HG02588 (cell line): ENCODE measurements around the gene AIFM3.
"Not testable (repeated sequence)": the region's sequence is repeated elsewhere in the genome, so short reads cannot be mapped to it uniquely, and the experiment has no call there.

ENCODE experiments used
- ATAC-seq: cut with Tn5 transposase; IDR thresholded peaks from one replicate; pipeline ENCODE4 v1.9.1; 2021; ENCODE audit warnings: mild to moderate bottlenecking, moderate library complexity; ENCODE audit not compliant: unreplicated experiment

AIFM3 gene

DNA sequence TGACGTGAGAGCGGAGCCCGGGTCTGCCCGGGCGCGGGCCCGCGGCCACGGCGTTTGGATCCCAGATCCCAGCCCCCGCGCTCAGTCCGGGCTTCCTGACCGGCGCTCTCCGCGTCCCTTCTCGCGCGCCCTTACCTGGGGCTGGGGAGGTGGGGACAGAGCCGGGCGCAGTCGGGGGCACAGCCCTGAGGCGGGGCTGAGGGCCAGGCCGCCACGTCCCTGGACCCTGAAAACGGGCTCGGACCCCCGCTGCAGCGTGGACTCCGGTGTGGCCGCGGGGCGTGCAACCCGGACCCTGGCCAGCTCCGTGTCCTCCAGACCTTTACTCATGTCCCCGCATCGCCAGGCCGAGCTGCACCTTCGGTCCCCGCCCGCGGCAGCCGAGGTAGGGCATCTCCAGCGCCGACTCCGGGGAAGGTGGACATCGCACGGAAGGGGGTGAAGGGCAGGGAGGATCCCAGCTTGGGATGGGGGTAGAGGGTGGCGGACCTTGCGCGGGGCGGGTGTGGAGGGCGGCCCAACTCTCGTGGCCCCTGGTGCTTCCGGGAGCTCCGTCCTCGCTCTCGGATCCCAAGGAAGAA, 9.9 kb upstream of the AIFM3 start:
- ATAC-seq, result no peak

DNA sequence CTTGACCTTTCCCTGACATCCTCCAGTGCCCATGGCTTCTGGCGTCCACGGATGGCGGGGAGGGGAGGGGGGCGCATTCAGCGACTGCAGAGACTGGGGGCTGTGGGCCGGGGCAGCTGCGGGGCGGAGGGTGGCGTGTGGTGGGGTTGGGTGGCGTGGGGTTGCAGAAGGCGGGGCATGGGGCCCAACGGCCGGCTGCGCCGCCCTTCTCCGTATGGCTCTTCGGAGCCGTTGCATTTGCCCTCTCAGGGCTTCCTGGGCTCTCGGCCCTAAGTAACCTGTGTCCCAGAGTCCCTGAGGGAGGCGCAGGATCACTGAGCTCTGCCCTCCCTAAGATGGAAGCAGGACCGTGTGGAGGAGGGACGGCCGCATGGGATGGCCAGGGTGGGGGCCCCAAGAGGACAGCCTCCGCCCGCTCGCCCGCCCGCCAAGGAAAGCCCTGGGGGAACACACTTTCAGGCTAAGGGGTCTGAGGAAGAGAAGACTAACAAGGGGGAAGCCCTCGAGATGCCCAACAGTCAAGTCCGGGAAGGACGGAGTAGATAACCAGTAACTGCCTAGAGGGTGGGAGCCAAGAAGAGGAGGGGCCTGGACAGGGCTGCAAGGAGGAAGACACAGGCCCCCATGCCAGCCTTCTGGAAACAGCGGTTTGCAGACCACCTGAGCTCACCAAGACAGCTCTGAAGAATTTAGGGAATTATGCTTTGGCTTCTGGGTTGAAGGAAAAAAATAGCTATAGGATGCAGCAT, 9.2 kb upstream of the AIFM3 start:
- no peak for ATAC-seq

DNA sequence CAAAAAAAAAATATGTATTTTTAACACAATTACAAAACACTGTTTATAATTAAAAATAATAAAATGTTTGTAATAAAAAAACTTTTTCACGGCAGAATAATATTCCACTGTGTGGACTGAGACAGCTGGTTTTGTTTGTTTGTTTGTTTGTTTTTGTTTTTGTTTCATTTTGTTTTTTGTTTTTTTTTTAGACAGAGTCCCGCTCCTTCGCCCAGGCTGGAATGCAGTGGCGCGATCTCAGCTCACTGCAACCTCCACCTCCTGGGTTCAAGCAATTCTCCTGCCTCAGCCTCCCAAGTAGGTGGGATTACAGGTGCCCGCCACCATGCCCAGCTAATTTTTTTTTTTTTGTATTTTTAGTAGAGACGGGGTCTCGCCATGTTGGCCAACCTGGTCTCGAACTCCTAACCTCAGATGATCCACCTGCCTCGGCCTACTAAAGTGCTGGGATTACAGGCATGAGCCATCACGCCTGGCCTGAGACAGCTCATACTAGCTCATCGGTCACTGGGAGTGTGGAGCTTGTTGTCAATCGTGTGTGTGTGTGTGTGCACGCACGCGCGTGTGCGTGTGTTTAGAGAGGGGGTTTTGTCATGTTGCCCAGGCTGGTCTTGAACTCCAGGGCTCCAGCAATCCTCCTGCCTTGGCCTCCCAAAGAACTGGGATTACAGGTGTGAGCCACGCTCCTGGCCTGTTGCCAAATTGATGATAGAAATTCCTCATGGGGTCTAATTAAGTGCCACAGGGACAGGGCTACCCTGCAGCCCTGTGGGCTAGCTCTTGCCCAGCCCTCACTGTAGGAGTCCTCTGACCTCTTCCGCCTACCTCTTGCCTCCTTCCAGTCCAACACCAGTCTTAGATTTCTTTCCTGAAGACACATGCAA, 7.2 kb upstream of the AIFM3 start:
- ATAC-seq, result no peak

DNA sequence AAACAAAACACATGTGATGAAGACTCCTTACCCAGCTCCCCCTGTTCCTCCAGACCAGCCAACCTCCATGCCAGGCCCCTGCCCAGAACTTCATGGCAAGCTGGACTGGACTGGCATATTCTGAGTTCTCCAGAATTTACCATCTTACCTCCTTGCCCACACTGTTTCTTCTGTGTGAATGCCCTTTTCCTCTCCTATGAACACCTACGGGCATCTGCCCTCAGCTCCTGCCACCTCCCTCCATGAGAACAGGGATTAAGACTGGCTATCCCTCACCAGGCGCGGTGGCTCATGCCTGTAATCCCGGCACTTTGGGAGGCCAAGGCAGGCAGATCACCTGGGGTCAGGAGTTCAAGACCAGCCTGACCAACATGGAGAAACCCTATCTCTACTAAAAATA, 6.4 kb upstream of the AIFM3 start:
- no peak for ATAC-seq

DNA sequence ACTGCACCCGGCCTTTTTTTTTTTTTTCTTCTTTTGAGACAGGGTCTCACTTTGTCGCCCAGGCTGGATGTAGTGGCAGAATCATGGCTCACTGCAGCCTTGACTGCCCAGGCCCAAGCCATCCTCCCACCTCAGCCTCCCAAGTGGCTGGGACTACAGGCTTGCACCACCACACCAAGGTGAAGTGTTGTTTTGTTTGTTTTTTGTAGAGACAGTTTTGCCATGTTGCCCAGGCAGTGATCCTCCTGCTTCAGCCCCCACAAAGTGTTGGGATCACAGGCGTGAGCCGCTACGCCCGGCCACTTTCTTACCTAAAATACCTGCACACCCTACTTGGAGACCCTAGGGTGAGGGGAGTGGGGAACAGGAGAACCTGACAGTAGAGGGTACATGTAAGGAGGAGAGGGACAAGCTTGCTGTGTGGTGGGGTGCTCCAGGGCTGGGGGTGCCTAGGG, 4.5 kb upstream of the AIFM3 start:
- ATAC-seq, result no peak

DNA sequence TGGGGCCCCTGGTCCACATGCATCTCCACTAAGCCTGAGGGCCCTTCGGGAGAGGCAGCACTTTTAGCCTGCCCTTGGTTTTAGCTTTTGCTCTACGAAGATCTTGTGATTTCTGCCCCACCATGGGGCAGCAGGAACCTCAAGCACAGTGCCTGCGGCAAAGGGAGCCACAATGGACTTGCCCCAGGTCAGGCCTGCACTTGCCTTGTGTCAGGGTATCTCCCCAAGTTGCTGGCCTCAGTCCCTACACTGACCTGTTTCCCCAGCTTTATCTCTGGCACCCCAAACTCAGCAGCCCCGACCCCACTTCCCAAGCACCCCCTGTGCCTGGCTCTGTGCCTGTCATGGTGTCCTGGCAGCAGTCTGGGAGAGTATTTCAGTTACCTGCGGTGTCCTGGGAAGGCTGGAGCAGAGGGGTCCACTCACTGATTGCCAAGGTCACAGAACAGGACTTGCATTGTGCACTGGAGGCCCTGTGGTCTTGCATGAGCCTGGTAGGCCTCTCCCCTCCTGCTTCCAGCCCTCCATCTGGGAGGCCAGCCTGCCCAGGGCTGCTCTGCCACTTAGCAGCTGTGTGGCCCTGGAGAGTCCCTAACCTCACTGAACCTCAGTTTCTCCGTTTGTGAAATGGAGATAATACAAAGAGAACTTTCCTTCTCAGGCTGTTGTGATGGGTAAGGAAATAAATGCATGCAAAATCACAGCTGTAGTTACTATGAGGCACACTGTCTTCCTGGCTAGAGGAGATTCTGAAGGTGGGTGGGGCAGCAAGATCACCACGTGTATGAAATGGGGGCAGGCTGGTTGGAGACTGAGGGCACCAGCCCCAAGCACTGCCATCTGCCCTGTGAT, 3.6 kb upstream of the AIFM3 start:
- no peak for ATAC-seq

DNA sequence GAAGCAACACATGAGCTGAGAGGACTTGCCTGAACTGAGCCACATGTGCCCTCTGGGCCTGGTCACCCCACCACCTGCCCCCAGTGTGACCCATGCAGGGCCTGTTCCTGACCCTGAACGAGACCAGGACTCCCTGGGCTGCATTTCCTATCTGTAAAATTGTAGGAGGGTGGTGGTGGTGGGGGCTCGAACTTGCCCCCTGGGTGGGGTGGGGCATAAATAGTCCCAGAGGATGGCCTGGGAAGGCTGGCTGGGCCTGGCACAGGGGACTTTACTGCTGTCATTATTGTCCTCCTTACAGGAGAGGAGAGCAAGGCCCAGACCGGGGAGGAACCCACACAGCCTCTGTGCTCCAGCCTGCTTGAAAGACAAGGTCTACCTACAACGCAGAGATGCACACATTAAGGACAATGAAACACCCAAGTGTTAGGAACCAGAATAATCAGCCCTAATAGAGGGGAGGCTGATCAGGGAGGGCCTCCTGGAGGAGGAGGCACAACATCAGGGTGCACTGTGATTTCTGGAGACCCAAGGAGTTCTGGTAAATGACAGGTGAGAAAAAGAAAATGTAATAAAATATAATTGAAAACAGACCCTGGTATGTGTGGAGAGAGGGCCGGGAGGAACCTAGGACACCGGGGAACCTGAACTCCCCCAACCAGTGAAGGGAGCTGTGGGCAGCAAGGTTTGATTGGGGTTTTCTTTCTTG, 2.8 kb upstream of the AIFM3 start:
- no peak for ATAC-seq

DNA sequence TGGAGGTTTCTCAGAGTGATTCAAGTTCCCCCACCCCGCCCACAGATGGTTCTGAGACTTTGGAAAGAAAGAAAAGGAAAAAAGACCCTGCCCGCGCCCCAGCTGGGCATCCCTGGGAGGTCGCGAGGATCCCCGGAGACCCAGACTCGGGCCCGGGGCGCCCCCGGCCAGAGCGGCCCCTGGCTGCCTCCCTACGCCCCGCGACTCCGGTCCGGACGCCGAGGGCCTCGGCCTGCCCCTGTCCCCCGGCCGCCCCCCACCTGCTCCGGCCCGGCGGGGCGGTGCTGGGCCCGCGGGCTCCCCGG, 2.3 kb upstream of the AIFM3 start:
- no peak for ATAC-seq

DNA sequence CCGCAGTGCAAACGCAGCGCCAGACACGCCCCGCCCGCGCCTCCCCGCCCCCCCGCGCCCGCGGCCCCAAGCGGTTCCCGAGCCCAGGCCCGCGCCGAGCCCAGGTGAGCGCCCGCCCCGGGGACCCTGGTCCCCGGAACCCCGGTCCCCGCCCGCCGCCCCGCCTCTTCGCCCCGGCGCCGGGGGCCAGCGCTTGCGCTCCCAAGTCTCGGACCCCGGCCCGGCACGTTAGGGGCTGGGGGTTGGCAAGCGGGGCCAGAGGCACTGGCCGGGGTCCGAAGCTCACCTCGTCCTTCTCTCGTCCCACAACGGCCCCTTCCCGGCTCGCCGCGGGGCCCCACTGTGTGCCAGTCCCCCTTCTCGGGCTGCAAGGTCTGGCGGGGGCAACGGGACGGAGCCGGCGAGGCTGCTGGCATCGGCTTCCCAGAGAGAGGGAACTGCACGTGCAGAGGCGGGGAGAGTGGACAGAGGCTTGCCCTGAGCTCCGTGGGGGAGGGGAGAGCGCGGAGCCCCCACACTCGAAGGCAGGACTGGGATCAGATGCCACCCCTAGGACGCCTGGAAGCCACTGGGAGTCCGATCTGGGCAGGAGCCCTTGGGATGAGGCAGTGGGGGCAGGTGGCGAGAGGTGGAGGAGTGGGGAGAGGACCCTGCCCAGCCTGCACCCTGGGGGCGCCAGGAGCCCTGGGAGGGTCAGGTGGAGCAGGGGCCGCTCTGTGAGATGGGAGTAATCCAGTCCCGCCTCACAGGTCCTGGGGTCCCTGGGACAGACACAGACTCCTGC, 1.8 kb upstream of the AIFM3 start:
- no peak for ATAC-seq

DNA sequence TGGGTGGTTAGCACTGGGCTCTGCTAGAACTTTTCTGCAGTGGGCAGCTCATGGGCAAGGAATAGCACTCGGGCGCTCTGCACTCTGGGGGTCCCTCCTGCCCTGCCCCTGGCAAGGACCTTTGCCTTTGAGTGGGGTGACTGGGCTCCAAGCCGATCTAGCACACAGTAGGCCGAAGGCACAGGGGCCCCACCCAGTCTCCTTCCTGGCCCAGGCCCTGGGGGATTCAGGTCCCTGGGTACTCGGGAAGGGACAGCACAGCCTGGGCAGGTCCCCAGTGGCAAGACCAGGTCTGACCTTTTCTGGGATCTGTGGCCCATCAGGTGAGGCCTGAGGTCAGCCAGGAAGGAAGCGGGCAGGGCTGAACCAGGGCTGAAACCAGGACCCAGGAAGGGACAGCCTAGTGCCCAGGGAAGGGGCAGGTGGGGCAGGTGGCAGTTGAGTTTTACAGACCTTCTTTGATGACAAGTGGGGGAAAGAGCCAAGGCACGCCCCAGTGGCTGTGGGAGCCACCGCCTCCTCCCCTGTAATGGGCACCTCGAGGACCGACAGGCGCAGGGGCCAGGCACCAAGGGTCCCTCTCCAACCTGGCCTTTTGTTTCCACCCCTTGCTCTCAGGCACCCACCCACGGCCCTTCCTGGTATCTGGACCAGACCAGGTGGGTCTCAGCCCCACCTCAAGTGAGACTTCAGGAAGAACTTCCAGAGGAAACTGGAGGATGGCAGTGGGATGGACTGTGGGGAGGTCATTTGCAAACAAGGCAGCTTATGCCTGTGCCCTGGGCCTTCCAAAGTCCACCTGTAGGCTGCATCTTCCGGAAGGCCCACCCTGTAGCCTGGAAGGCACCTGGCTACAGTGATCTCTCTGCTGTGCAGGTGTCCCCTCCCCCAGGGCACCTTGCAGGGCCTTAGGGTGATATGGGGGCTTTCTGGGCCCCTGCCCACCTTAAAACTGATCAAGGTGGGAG, 883 bp upstream of the AIFM3 start:
- ATAC-seq, result no peak

DNA sequence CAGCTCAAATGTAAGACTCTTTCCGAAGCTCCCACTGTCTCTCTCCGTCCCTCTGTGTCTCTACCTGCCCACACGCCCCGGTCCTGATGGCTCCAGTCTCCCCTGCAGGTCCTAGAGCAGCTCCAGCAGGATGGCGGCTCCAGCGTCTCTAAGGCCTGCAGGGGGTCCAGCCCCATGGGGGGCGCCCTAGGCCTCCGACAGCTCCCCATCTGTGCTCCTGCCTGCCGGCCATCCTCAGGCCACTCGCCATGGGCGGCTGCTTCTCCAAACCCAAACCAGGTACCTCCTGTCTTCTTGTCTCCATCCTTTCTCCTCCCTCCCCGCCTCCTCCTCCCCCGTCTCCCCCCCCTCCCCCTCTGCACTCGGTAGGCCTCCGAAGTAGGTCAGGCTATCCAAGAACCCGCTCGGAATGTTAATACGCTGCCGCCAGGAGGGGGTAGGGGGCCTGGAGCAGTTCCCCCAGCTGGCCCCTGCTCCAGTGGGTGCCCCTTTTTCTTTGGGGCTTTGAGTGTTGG, 699 bp downstream of the AIFM3 start:
- no peak for ATAC-seq

DNA sequence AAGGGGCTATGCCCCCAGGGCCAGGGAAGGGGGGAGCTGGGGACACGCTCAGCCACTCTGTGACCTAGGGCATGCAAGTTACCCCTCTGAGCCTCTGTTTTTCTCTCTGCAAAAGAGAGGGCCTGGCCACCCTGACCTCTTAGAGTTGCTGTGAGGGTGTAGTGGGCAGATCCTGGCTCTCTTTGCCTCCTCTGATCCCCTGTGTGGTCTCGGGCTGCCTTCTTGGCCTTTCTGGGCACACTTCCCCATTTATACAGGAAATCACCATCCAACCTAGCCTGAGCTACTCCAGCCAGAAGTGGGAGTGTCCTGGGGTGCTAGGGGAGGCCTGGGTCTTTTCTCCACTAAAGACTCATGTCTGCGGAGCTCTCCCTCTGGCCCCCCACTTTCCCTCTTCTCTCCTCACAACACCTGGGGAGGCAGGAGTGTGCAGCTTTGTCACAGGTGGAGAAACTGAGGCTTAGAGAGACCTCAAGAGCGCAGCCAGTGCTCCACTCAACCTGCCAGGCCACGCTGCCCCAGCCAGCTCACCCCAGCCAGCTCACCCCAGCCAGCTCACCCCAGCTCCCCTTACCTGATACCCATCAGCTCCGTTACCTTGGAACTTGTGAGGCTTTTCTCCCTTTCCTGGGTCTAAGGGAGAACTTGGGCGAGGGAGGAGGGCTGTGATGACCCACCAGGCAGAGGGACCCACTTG, 1.4 kb downstream of the AIFM3 start:
- no peak for ATAC-seq

DNA sequence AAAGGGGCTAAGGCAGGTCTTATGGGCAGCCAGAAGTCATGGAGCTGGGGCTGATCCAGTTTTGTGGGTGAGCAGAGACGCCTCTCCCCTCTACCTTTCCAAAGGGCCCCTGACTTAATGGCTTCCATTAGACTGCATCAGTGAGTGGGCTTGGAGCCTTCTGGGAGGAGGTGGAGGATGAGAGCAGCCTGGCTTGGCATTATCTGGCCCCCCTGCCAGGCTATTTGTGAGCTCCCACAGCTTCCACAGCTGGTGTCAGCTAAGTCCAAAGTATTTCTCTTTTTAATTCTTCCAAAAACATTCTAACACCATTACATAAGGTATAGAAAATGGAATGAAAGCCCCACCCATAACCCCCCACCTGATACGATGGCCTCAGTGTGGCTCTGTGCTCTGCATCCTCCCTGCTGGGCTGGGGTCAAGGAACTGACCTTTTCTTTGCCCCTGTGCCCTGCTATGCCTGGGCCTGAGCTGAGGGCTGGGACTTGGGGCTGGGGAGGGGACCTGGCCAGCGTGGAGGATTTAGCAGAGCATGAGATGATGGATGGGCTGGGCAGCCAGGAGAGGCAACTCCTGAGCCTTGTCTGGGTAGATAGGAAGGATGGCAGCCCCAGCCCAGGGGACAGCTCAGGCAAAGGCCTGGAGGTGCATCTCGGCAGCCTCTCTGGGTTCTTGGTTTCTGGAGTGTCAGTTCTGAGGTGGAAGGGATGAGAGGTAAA, 4.0 kb downstream of the AIFM3 start:
- no peak for ATAC-seq

DNA sequence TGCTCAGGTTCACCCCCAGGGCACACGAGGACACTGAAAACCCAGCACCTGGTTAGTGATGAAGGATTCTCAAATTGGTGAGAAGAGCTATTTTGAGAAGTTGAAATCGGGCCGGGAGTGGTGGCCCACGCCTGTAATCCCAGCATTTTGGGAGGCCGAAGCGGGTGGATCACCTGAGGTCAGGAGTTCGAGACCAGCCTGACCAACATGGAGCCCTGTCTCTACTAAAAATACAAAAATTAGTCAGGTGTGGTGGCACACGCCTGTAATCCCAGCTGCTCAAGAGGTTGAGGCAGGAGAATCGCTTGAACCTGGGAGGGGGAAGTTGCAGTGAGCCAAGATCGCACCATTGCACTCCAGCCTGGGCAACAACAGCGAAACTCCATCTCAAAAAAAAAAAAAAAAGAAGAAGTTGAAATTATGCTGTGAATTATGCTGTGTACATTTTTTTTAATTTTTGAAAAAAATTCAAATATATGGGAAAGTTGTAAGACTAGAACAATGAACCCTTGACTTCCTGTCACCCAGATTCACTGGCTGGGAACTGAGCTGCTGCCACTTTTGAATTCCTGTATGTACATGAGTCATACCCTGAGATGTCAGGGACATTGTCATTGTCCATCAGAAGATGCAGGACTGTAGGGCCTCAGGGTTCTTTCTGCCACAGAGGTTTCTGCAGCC, 5.1 kb downstream of the AIFM3 start:
- ATAC-seq, result not testable (repeated sequence)

DNA sequence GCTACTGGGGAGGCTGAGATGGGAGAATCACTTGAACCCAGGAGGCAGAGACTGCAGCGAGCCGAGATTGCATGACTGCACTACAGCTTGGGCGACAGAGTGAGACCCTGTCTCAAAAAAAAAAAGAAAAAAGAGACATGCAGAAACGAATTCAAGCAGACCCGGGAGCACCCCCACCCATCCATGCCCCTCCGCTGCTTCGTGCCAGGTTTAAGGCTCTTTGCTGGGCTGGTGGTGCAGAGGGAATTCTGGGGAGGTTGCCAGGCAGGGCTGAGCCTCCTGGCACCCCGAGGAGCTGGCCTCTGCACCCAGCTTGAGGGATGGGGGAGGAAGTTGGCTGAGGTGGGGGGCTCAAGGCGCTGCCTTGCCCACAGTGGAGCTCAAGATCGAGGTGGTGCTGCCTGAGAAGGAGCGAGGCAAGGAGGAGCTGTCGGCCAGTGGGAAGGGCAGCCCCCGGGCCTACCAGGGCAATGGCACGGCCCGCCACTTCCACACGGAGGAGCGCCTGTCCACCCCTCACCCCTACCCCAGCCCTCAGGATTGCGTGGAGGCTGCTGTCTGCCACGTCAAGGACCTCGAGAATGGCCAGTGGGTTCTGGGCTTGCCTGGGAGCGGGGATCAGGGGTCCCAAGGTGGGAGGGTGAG, 6.0 kb downstream of the AIFM3 start:
- ATAC-seq, result no peak
